ENCODE data around the gene STAG3. TPM values are rescaled to one million over a fixed set of nuclear protein-coding genes. Genes with fewer than 3 reads are reported as not detected.

STAG3 gene
- total and polyA plus RNA-seq, 10 of the 15 experiments (the other 5 are each of a cell fraction or from before 2014, with no cell fraction given) = 73.0 to 306 (median 120) TPM

GRCh38 chr7:100211342-100211780, 33.6 kb downstream of the STAG3 start (continued):
- TF ChIP-seq ATF2 (IDR thresholded peaks at IDR 0.05; ENCODE audit: low read length) = peak; percentile 75
- TF ChIP-seq RUNX3 (IDR thresholded peaks at IDR 0.05; ENCODE audit: low read length) = peak; percentile 97
- no peak for TF ChIP-seq LARP7 (IDR thresholded peaks at IDR 0.05)
- TF ChIP-seq TCF7 (IDR thresholded peaks at IDR 0.05; ENCODE audit: borderline replicate concordance) = peak; percentile 61; the same call in 1 of the 2 replicates

- ChIA-PET RAD21 (ENCODE audit: unreplicated experiment) (interaction anchor here (0.6 to 4.0 kb wide), 4 partner anchors 10 to 217 kb away, joined by 3 to 28 read pairs (median 4); no protein-coding TSS in a partner anchor), POLR2A (interaction anchor here (0.6 to 8.3 kb wide), 3 partner anchors 12 to 24 kb away, joined by 3 to 86 read pairs (median 3); no protein-coding TSS in a partner anchor), SMC1A (ENCODE audit: uncharacterized antibody, unreplicated experiment) (interaction anchor here (8.4 to 14.7 kb wide), 2 partner anchors 18 to 24 kb away, joined by 112 to 140 read pairs; no protein-coding TSS in a partner anchor), CTCF (interaction anchor here (0.9 to 8.3 kb wide), 8 partner anchors 8 to 81 kb away, joined by 3 to 113 read pairs (median 6); no protein-coding TSS in a partner anchor)
- no TSS peak for BruUV-seq (replicated peaks)
- Histone ChIP-seq H3K4me2 (ENCODE audit: control insufficient read depth, insufficient read depth) (peak overlapping the region; percentile 88), H3K36me3 (ENCODE audit: control insufficient read depth in 2 of 2, insufficient read depth in 2 of 2, low read length in 1 of 2) (no peaks in the 10 kb centered on the region; a peak in 1 of 4 replicates), H3K4me3 (no peak overlapping the region; the same call in 1 of the 2 replicates), H3K27me3 (replicated peaks in 1 of 2; ENCODE audit: control insufficient read depth in 2 of 2, insufficient read depth in 2 of 2, low read length in 1 of 2) (no peaks in the 10 kb centered on the region), H3K79me2 (ENCODE audit: control insufficient read depth, insufficient read depth, low read length) (peaks cover 10% of the 10 kb centered on the region), H4K20me1 (ENCODE audit: control insufficient read depth, insufficient read depth) (no peaks in the 10 kb centered on the region), H2AFZ (ENCODE audit: control insufficient read depth, low read depth, low read length) (no peak overlapping the region), H3K9me3 (replicated peaks; ENCODE audit: control insufficient read depth, insufficient read depth, low read length) (no peaks in the 10 kb centered on the region), H3K4me1 (ENCODE audit: control insufficient read depth, insufficient read depth, low read length) (peaks cover 77% of the 10 kb centered on the region), H3K27ac (ENCODE audit: control insufficient read depth, insufficient read depth) (peak overlapping the region; percentile 90), H3K9ac (ENCODE audit: control insufficient read depth, insufficient read depth, low read length) (0 out of 2 replicates have a peak overlapping the region, but pooled peaks have one; percentile 6)
- no peak for DNase-seq (ENCODE audit: low read depth, low spot score)
- ATAC-seq = no peak
- intact Hi-C loops (cut with micrococcal nuclease; ENCODE audit: unreplicated experiment) = no loop called here
- in situ Hi-C loops (cut with MboI) = no loop called here
- no peak for FAIRE-seq
- WGBS (ENCODE audit: insufficient coverage, insufficient replicate concordance, low lambda C conversion rate, missing lambda C conversion rate) = 71% methylated on average over 5 of the region's 5 CpGs
- TF ChIP-seq CHD1 (IDR thresholded peaks at IDR 0.05; ENCODE audit: low read depth, low read length) (no peak), PRDM15 (CRISPR knock-in tag; IDR thresholded peaks at IDR 0.05) (no peak), BRCA1 (IDR thresholded peaks at IDR 0.05; ENCODE audit: low read depth, low read length) (no peak), POLR2A (IDR thresholded peaks at IDR 0.05; ENCODE audit: low read depth, low read length) (no peak), SREBF2 (IDR thresholded peaks at IDR 0.05; ENCODE audit: low read length) (no peak), MEF2A (IDR thresholded peaks at IDR 0.05; ENCODE audit: insufficient read depth, low read depth, low read length) (no peak), ELK1 (IDR thresholded peaks at IDR 0.05; ENCODE audit: low read depth, low read length) (no peak), SUPT20H (IDR thresholded peaks at IDR 0.05; ENCODE audit: borderline replicate concordance, control insufficient read depth, low read depth, low read length) (no peak), STAT3 (IDR thresholded peaks at IDR 0.05; ENCODE audit: low read depth, low read length) (no peak), DPF2 (IDR thresholded peaks at IDR 0.05) (no peak), IRF5 (IDR thresholded peaks at IDR 0.05; ENCODE audit: borderline replicate concordance) (no peak), IRF4 (IDR thresholded peaks at IDR 0.05; ENCODE audit: low read depth, low read length) (no peak)
Measured at GRCh38 chr7:100212631-100213286, 35.0 kb downstream of the STAG3 start.
